Activated CD4-positive, alpha-beta T cell treated with anti-CD3 and anti-CD28 coated beads for 36 hours (primary cell): ENCODE results near the gene TSPAN6. TPM values are rescaled to one million over a fixed set of nuclear protein-coding genes. Genes with fewer than 3 reads are reported as not detected.
A peak's percentile ranks its signal among the peaks of the same experiment; 100 is the strongest.

ENCODE experiments used
- ATAC-seq: fragments of 200-7000 bp; cut with Tn5 transposase; one replicate; pipeline ENCODE4 v1.10.0; 2021; ENCODE audit warnings: mild to moderate bottlenecking, moderate library complexity
- CTCF ChIA-PET: fragments of 350-600 bp; sonication (Branson Sonifier 250); formaldehyde crosslinking; loops from one replicate; lab custom pipeline; 2021; ENCODE audit warnings: antibody characterized with exemption; lab: Charles Lee
- POLR2A ChIA-PET: fragments of 350-600 bp; sonication (Branson Sonifier 250); formaldehyde crosslinking; loops from one replicate; lab custom pipeline; 2021; ENCODE audit warnings: antibody characterized with exemption, inconsistent platforms; lab: Charles Lee
- DNase-seq: peaks from one replicate; pipeline ENCODE4 v3.0.0-alpha.2; 2020
- H3K27ac Mint-ChIP-seq: one replicate; pipeline ENCODE4 v1.8.0; 2021; ENCODE audit warnings: mixed read lengths
- H3K27me3 Mint-ChIP-seq: one replicate; pipeline ENCODE4 v1.8.0; 2021; ENCODE audit warnings: mixed read lengths
- H3K36me3 Mint-ChIP-seq: one replicate; pipeline ENCODE4 v1.8.0; 2021; ENCODE audit warnings: low read depth, mixed read lengths
- H3K4me1 Mint-ChIP-seq: one replicate; pipeline ENCODE4 v1.8.0; 2021; ENCODE audit warnings: mixed read lengths
- H3K4me3 Mint-ChIP-seq: one replicate; pipeline ENCODE4 v1.8.0; 2021; ENCODE audit warnings: mild to moderate bottlenecking, moderate library complexity, mixed read lengths
- H3K9me3 Mint-ChIP-seq: one replicate; pipeline ENCODE4 v1.8.0; 2021; ENCODE audit warnings: low read depth, mixed read lengths
- intact Hi-C, 2 experiments: fragments of 100-400 bp; cut with DNase I in 1 of 2; cut with micrococcal nuclease in 1 of 2; formaldehyde crosslinking; loops; one replicate each; pipeline versions ENCODE4 v1.14.2 to v1.15.1; 2022 to 2024; cut with DNase I, micrococcal nuclease
- total RNA-seq, 2 experiments: library from RNA; stranded (reverse); gene quantifications; one replicate each; pipeline ENCODE4 v1.2.3, GENCODE V29; 2021

The TSPAN6 gene
- total RNA-seq, 2 experiments from 2014 or later: 0.41 to 0.47 TPM

GRCh38 chrX:100645106-100645505, 8.5 kb upstream of the TSPAN6 start:
- CTCF ChIA-PET: no interaction called here
- intact Hi-C loops: no loop called here
- POLR2A ChIA-PET: no interaction called here
- Mint-ChIP-seq H3K27me3 (peaks cover 8% of the 10 kb centered on the region), H3K36me3 (no peaks in the 10 kb centered on the region), H3K27ac (no peak overlapping the region), H3K4me3 (no peak overlapping the region), H3K4me1 (no peaks in the 10 kb centered on the region), H3K9me3 (no peaks in the 10 kb centered on the region)
- ATAC-seq: no peak
- no peak for DNase-seq

GRCh38 chrX:100643956-100644860, 7.6 kb upstream of the TSPAN6 start, which contains the start of gene SRPX2:
SRPX2 (plus strand) TSS chrX:100644199; CDS start chrX:100646323, 2,124 bp downstream.
- Mint-ChIP-seq H3K4me3 (no peak within 1 kb of the TSS), H3K9me3 (no peaks in the 10 kb centered on the region), H3K36me3 (no peaks in the 10 kb centered on the region), H3K4me1 (no peaks in the 10 kb centered on the region), H3K27ac (no peak within 1 kb of the TSS), H3K27me3 (peaks cover 13% of the 10 kb centered on the region)
- POLR2A ChIA-PET: no interaction called here
- CTCF ChIA-PET: no interaction called here
- intact Hi-C loops: no loop called here
- DNase-seq (peak; percentile 5), ATAC-seq (no peak)

- intact Hi-C loops: no loop called here
- ATAC-seq (no peak), DNase-seq (no peak)
- peaks cover 13% of the 10 kb centered on the region for H3K27me3 Mint-ChIP-seq
- no peaks in the 10 kb centered on the region for H3K4me1 Mint-ChIP-seq
- ChIA-PET CTCF (no interaction called here), POLR2A (no interaction called here)
- H3K36me3 Mint-ChIP-seq: no peaks in the 10 kb centered on the region
- H3K4me3 Mint-ChIP-seq: no peak overlapping the region
- H3K9me3 Mint-ChIP-seq: no peaks in the 10 kb centered on the region
- no peak overlapping the region for H3K27ac Mint-ChIP-seq
These were observed 6.6 kb upstream of the TSPAN6 start for GRCh38 chrX:100643212-100643611.

- Mint-ChIP-seq H3K36me3 (no peaks in the 10 kb centered on the region), H3K4me3 (no peak overlapping the region), H3K9me3 (no peaks in the 10 kb centered on the region), H3K4me1 (no peaks in the 10 kb centered on the region), H3K27ac (no peak overlapping the region), H3K27me3 (peaks cover 13% of the 10 kb centered on the region)
- CTCF ChIA-PET: interaction anchor here (0.7 kb wide), 1 partner anchor 36 kb away, joined by 3 read pairs; no protein-coding TSS in a partner anchor
- POLR2A ChIA-PET: no interaction called here
- intact Hi-C loops: no loop called here
- ATAC-seq (no peak), DNase-seq (no peak)
These were observed 5.7 kb upstream of the TSPAN6 start for GRCh38 chrX:100642290-100642689.

GRCh38 chrX:100635989-100636320, 651 bp downstream of the TSPAN6 start:
- DNase-seq: no peak
- no peak for ATAC-seq

GRCh38 chrX:100635040-100635439, 1.6 kb downstream of the TSPAN6 start:
- H3K9me3 Mint-ChIP-seq: no peaks in the 10 kb centered on the region
- ChIA-PET POLR2A (no interaction called here), CTCF (interaction anchor here (0.7 kb wide), 1 partner anchor 465 kb away, joined by 3 read pairs; no protein-coding TSS in a partner anchor)
- intact Hi-C loops: no loop called here
- no peak for DNase-seq
- H3K4me3 Mint-ChIP-seq: no peak overlapping the region
- ATAC-seq: no peak
- H3K36me3 Mint-ChIP-seq: no peaks in the 10 kb centered on the region
- peaks cover 6% of the 10 kb centered on the region for H3K27me3 Mint-ChIP-seq
- no peak overlapping the region for H3K27ac Mint-ChIP-seq
- H3K4me1 Mint-ChIP-seq: peaks cover 6% of the 10 kb centered on the region

More at GRCh38 chrX:100635989-100636320, 651 bp downstream of the TSPAN6 start:
- peaks cover 8% of the 10 kb centered on the region for H3K27me3 Mint-ChIP-seq
- no peaks in the 10 kb centered on the region for H3K9me3 Mint-ChIP-seq
- POLR2A ChIA-PET: no interaction called here
- intact Hi-C loops: loop anchor here in 1 of 2 experiments (1.0 kb wide), 2 partner anchors 21 to 123 kb away; no protein-coding TSS in a partner anchor
- H3K4me3 Mint-ChIP-seq: peak overlapping the region; percentile 75
- no peak overlapping the region for H3K27ac Mint-ChIP-seq
- CTCF ChIA-PET: interaction anchor here (1.4 to 1.5 kb wide), 2 partner anchors 21 to 119 kb away, joined by 3 to 6 read pairs; no protein-coding TSS in a partner anchor
- no peaks in the 10 kb centered on the region for H3K36me3 Mint-ChIP-seq
- peaks cover 6% of the 10 kb centered on the region for H3K4me1 Mint-ChIP-seq

- Mint-ChIP-seq H3K9me3 (no peaks in the 10 kb centered on the region), H3K4me1 (peaks cover 8% of the 10 kb centered on the region), H3K27me3 (peaks cover 2% of the 10 kb centered on the region), H3K27ac (no peak overlapping the region), H3K4me3 (no peak overlapping the region), H3K36me3 (peaks cover 3% of the 10 kb centered on the region)
- intact Hi-C loops: no loop called here
- CTCF ChIA-PET: interaction anchor here (1.2 kb wide), 1 partner anchor 59 kb away, joined by 3 read pairs; no protein-coding TSS in a partner anchor
- ATAC-seq (peak; percentile 33), DNase-seq (peak; percentile 10)
- POLR2A ChIA-PET: no interaction called here
These were observed 10.6 kb downstream of the TSPAN6 start for GRCh38 chrX:100625985-100626491.

GRCh38 chrX:100623001-100623400, 13.6 kb downstream of the TSPAN6 start:
- DNase-seq (no peak), ATAC-seq (no peak)
- CTCF ChIA-PET: no interaction called here
- H3K27me3 Mint-ChIP-seq: no peaks in the 10 kb centered on the region
- POLR2A ChIA-PET: no interaction called here
- no peaks in the 10 kb centered on the region for H3K36me3 Mint-ChIP-seq
- H3K4me1 Mint-ChIP-seq: peaks cover 8% of the 10 kb centered on the region
- intact Hi-C loops: no loop called here
- no peak overlapping the region for H3K27ac Mint-ChIP-seq
- no peak overlapping the region for H3K4me3 Mint-ChIP-seq
- H3K9me3 Mint-ChIP-seq: no peaks in the 10 kb centered on the region

- intact Hi-C loops: loop anchor here in 1 of 2 experiments (1.0 kb wide), 1 partner anchor 21 kb away; the partner anchor contains the start of gene TSPAN6
- no peak overlapping the region for H3K27ac Mint-ChIP-seq
- peak; percentile 94 for ATAC-seq
- no peaks in the 10 kb centered on the region for H3K4me1 Mint-ChIP-seq
- DNase-seq: peak; percentile 7
- H3K9me3 Mint-ChIP-seq: no peaks in the 10 kb centered on the region
- no peaks in the 10 kb centered on the region for H3K36me3 Mint-ChIP-seq
- H3K27me3 Mint-ChIP-seq: peaks cover 13% of the 10 kb centered on the region
- POLR2A ChIA-PET: interaction anchor here (0.6 to 0.7 kb wide), 2 partner anchors 103 to 1029 kb away, joined by 3 to 5 read pairs; no protein-coding TSS in a partner anchor
- CTCF ChIA-PET: interaction anchor here (0.6 to 1.5 kb wide), 4 partner anchors 21 to 154 kb away, joined by 3 to 6 read pairs (median 3); partner anchors contain the start of gene TSPAN6
- no peak overlapping the region for H3K4me3 Mint-ChIP-seq
These were observed 21.6 kb downstream of the TSPAN6 start for GRCh38 chrX:100615005-100615404.

- DNase-seq (no peak), ATAC-seq (no peak)
- no peaks in the 10 kb centered on the region for H3K36me3 Mint-ChIP-seq
- POLR2A ChIA-PET: no interaction called here
- no peak overlapping the region for H3K4me3 Mint-ChIP-seq
- no peak overlapping the region for H3K27ac Mint-ChIP-seq
- CTCF ChIA-PET: no interaction called here
- H3K4me1 Mint-ChIP-seq: no peaks in the 10 kb centered on the region
- peaks cover 9% of the 10 kb centered on the region for H3K27me3 Mint-ChIP-seq
- no peaks in the 10 kb centered on the region for H3K9me3 Mint-ChIP-seq
- intact Hi-C loops: no loop called here
These were observed 24.7 kb downstream of the TSPAN6 start for GRCh38 chrX:100611951-100612350.

- no peak for ATAC-seq
- intact Hi-C loops: no loop called here
- no peak for DNase-seq
These were observed 27.0 kb downstream of the TSPAN6 start for GRCh38 chrX:100609591-100609990.

More at GRCh38 chrX:100609591-100609990, 27.0 kb downstream of the TSPAN6 start:
- ChIA-PET POLR2A (no interaction called here), CTCF (interaction anchor here (1.4 kb wide), 1 partner anchor 98 kb away, joined by 4 read pairs; no protein-coding TSS in a partner anchor)
- peaks cover 7% of the 10 kb centered on the region for H3K27me3 Mint-ChIP-seq
- H3K27ac Mint-ChIP-seq: no peak overlapping the region
- no peak overlapping the region for H3K4me3 Mint-ChIP-seq
- peaks cover 2% of the 10 kb centered on the region for H3K4me1 Mint-ChIP-seq
- no peaks in the 10 kb centered on the region for H3K36me3 Mint-ChIP-seq
- no peaks in the 10 kb centered on the region for H3K9me3 Mint-ChIP-seq
